Stimulated activated CD4-positive, alpha-beta T cell treated with anti-CD3 and anti-CD28 coated beads, Interleukin-15, amount 100 ng/mL, for 48 hours (primary cell): ENCODE measurements around the gene MRPL12.

Experiments
- DNase-seq, 2 donors: peaks; one replicate each; pipeline ENCODE4 v3.0.0-alpha.2; 2020; ENCODE audit warnings: low read depth in 2 of 2

MRPL12 gene

DNA sequence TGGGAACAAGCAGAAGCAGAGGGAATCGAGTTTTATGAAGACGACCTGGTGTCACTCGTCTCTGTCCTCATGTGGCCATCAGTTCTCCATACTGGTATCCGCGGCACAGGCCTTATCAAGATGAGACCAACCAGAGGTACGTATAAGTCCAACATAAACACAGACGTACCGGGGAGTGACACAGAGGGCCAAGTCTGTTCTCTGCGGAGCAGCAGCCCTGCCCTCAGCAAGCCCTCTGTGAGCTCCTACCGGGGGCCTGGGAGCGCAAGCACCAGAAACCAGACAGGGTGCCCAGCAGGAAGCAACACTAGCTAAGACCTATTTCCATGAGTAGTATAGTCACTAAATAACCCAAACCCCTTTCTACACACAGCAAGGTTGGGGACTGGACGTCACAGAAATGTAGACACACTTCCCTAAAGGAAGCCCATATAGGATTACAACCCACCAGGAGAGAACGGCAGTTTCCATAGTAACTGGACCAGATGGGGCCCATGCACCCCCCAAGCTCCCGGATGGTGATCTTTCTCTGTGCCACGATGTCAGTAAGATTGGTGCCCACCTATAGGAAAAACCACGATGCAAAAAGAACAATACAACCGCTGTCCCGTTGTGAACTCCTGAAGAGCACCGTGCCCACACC is 20.5 kb upstream of the MRPL12 start:
- DNase-seq, result no peak

DNA sequence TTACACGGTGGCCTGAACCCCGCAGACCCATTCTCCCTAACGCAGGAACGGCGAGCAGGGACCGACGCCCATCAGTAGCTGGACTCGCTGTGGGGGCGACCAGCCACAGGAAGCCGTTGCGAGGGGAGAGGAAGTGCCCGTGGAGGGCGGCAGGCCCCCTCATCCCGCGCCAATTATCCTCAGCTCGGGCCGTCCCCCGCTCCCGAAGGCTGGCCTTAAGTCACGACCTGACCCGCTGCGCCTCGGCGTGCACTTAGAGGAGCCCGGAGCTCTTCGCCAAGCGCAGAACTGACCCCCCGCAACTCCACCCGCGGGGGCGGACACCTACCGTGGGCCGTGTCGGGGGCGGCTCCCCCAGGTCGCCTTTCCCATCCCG is 20.0 kb upstream of the MRPL12 start:
- no peak for DNase-seq

DNA sequence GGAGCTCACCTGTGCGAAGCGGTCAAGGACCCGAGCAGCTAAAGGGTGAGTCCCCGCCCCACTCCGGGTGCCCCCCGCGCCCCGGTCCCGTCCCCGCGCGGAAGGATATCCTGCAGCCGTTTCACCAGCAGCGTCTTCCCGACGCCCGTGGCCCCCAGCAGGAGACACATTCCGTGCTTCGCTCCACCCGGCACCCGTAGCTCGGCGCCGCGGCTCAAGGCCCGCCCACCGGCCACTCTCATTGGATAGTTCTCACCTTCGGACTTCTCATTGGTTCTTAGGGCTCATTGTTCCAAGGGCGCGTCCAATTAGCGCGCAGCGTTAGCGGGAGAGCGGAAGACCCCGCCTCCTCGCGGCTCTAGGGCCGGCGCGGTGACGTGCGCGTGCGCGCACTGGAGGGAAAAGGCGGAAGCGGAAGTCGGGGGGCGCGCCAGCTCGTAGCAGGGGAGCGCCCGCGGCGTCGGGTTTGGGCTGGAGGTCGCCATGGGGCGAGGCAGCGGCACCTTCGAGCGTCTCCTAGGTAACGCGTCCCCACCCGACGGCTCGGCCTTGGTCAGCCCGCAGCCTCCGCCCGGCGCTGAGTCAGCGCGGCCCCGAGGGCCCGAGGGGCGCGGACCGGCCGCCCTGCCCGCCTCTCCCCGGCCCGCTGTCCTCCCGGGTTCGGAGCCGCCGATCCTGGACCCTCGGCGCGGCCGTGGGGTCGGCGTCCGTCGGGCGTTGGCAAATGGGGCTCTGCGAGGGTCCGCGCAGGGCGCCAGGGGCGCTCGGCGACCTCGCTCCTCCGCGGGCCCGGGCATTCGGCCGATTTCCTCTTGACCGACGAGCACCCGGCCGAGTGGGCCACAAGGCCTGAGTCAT is 19.4 kb upstream of the MRPL12 start, which contains the start of the genes ARL16 and HGS:
Gene ARL16, minus strand, starts transcription at position 214 of the 858 bp plus-strand sequence. Its CDS starts 44 bp downstream, at position 170.
Gene HGS, plus strand, starts transcription at position 428 of the 858 bp plus-strand sequence. Its CDS starts 56 bp downstream, at position 484.
- peak; percentile 95 to 97 for DNase-seq

DNA sequence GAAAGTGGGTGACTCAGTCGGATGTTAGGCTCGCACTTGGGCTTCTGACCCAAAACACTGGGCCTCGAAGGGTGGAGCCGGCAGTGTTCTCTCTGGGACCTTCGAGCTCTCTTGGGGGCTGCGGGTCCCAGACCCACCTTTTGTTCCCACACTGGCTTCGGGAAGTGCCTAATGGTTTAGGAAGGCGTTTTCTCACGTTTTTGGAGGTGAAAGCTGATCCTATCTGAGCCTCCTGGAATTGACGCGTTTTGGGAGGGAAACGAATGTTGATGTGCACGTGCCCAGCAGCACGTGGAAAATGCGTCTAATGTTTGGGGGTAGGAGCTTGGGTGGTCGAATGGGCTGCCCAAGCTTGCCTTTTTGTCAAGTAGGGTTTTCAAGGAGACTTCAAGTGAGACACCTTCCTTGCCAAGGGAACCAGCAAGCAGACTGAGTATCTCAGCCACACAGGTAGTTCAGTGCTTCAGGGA is 18.7 kb upstream of the MRPL12 start:
- no peak for DNase-seq

DNA sequence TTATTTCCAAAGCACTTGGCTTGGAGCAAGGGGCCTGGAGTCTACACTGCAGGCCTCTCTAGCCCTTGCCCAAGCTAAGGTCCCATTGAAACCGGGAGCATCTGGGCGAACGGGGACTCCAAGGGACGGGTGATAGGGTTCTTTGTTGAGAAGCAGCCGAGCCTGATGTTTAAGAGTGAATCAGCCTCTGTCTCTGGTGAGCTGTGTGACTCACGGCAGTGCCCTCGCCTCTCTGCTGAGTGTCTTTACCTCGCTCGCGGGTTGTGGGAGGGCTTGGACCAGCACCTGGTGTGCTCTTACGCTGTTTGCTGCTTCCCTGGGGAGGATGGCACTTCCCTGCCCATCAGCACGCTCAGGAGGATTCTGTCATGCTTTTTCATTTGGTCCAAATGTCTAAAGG is 18.1 kb upstream of the MRPL12 start:
- peak; percentile 42 to 58 for DNase-seq

DNA sequence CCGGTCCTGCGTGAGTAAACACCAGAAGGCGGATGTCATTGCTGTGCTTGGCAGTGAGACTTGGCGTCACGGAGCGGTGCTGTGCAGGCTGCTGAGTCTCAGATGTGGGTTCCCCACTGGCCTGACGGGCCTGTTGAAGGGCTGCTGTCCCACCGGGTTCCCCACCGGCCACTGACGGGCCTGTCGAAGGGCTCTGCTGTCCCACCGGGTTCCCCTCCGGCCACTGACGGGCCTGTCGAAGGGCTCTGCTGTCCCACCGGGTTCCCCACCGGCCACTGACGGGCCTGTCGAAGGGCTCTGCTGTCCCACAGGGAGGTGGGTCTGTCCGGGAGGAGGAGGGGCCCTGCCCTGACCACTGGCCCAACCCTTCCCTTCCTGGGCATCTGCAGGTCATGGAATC is 16.6 kb upstream of the MRPL12 start:
- DNase-seq, result no peak

DNA sequence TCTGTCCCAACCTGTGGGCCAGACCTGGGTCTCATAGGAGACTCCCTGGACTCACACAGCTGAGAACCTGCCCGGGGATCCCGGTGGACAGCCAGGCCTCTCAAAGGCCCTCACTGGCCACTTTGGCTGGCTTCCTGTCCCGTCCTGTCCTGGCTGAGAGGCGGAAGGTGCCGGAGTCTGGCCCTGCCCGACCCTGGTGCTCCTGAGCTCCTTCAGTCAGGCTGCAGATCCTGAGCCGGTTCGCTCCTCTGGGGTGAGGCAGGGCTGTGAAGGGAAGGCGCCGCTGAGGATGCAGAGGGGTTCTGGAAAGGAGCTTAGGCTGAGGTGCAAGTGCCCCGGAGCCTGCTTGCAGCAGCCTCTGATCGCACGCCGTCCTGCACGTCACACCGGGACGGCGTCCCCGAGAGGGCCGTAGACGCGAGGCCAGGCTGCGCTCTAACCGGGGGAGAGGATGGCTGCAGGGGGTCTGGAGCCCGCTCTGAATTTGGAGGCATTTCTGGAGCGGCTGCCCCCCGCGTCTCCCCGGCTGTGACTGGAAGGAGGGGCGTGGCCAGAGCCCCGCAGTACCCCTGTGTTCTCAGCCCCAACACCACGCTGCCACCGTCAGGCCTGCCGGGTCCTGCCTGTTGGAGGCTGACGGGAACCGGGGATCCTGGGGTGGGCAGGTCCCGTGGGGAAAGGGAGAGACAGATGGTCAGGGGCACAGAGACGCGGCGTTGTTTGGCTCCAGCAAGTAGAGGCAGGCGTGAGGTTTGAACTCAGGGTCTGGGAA is 15.2 kb upstream of the MRPL12 start:
- no peak for DNase-seq

DNA sequence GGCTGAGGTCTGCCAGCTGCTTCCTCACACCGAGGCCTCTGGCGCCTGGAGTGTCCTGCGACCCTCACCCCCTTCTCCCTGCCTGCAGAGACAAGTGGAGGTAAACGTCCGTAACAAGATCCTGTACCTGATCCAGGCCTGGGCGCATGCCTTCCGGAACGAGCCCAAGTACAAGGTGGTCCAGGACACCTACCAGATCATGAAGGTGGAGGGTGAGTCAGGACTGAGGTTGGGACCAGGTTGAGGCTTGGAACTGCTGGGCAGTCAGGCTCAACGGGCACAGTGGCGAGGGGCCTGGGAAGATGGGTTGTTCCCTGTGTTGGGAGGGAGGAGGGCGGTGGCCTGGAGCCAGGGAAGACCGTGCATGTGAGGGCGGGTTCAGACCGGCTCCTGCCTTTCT is 14.6 kb upstream of the MRPL12 start:
- no peak for DNase-seq

DNA sequence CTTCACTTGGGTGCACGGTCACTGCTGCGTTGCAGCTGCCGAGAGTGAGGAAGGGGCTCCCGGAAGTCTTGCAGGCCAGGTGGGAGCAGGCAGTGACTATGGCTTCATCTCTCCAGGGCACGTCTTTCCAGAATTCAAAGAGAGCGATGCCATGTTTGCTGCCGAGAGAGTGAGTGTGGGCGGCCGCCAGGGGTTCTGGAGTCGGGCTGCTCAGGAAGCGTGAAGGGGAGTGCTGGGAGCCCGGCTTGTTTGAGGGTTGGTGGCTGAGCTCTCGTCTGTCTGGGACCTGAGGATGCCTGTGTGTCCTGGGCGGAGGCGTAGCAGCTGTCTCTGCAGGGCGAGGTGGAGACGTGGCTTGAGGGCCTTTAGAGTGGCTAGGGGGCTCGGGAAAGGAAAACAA is 13.1 kb upstream of the MRPL12 start:
- DNase-seq, result no peak

DNA sequence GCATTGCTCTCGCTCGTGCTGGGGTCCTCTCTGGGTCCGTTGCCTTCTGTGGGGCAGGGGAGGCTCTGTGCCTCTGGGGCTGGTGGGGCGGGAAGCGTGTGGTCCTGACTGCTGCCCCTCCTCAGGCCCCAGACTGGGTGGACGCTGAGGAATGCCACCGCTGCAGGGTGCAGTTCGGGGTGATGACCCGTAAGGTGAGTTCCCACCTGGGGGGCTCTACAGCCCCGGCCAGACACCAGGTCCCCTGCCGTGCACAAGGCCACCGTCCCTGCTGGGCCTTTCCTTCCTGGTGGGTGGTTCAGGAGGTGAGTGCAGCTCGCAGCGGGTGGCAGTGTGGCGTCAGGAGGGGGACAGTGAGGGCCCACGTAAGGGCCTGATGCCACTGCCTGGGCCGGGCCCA is 12.6 kb upstream of the MRPL12 start:
- no peak for DNase-seq

DNA sequence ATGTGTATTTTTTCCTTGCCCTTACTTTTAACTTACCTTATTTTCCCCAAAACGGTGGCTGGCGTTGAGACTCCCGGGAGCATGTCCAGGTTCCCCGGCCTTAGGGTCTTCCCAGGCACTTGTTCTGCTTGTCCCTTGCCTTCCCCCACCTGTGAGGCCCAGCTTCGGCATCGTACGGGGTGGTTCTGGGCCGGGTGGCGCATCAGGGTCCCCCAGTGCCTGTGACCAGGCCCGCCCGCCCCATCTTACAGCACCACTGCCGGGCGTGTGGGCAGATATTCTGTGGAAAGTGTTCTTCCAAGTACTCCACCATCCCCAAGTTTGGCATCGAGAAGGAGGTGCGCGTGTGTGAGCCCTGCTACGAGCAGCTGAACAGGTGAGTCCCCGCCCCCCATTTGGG is 12.0 kb upstream of the MRPL12 start:
- DNase-seq, result no peak

DNA sequence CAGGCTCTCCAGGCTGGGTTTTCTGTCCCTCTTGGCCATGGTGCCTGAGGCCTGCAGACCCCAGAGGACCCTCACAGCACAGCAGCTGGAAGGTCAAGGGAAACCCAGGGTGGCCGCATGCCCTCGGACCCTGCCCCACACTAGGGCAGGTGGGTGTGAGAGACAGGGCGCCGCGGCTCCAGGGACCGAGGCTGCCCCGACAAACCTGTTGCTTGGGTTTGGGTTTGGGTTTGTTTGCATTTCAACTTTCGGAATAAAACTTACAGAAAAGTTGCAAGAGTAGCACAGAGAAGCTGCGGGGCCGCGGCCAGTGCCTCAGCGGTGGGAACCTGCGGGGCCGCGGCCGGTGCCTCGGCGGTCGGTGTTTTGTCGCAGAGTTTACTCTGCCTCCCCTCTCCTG is 11.6 kb upstream of the MRPL12 start:
- DNase-seq, result no peak

DNA sequence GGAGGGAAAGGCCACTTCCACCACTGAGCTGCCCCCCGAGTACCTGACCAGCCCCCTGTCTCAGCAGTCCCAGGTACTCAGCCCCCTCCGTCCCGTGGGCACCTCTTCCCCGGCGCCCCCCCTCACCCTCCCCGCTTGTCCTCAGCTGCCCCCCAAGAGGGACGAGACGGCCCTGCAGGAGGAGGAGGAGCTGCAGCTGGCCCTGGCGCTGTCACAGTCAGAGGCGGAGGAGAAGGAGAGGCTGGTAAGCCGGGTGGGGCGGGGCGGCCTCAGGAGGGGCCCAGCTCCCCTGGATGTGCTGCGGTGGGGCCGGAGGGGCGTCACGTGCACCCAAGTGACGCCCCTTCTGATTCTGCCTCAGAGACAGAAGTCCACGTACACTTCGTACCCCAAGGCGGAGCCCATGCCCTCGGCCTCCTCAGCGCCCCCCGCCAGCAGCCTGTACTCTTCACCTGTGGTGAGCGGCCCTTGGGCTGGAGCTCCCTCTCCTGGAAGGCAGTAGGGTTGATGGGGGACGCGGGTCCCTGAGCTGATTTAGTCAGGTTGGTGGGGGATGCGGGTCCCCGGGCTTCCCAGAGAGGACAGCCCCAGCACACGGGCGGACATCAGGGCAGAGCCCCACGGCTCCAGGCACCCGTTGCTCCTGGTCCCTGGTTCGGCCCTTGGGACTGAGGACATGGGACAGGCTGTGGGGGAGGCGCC is 9.5 kb upstream of the MRPL12 start:
- no peak for DNase-seq

DNA sequence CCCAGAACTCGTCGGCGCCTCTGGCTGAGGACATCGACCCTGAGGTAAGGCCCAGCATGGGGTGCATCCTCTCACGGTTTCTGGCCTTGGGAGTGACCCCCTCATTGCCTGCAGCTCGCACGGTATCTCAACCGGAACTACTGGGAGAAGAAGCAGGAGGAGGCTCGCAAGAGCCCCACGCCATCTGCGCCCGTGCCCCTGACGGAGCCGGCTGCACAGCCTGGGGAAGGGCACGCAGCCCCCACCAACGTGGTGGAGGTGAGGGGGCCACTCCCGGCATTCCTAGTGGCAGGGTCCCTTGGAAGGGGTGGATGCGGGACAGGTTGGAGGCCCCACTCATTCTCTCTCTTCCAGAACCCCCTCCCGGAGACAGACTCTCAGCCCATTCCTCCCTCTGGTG is 8.4 kb upstream of the MRPL12 start:
- DNase-seq, result no peak

DNA sequence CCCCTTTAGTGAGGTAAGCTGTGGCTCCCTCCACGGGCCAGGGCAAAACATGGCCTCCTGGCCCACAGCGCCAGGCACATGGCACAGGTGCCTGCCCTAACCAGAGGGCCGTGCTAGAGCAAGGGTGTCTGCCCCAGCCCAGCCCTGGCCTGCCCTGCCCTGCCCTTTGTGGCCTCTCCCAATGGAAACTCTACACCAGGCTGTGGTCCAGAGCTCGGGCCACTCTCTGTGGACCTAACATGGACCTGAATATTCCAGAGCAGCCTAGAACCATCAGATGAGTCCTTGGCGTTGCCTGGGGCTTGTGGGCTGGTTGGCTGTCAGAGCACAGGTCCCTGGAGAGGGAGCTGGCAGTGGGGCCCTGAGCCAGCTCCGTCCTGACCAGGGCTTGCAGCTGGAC is 8.0 kb upstream of the MRPL12 start:
- no peak for DNase-seq

DNA sequence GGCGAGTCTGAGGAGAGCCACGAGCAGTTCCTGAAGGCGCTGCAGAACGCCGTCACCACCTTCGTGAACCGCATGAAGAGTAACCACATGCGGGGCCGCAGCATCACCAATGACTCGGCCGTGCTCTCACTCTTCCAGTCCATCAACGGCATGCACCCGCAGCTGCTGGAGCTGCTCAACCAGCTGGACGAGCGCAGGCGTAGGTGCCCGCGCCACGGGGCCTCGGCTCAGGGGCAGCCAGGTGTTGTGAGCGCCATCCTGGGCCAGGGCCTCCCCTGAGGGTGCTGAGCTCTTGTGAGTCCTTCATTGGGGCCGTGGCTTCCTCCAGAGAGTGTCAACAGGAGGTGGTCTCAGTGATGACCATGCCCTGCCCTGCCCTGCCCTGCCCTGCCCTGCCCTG is 7.4 kb upstream of the MRPL12 start:
- DNase-seq, result no peak

DNA sequence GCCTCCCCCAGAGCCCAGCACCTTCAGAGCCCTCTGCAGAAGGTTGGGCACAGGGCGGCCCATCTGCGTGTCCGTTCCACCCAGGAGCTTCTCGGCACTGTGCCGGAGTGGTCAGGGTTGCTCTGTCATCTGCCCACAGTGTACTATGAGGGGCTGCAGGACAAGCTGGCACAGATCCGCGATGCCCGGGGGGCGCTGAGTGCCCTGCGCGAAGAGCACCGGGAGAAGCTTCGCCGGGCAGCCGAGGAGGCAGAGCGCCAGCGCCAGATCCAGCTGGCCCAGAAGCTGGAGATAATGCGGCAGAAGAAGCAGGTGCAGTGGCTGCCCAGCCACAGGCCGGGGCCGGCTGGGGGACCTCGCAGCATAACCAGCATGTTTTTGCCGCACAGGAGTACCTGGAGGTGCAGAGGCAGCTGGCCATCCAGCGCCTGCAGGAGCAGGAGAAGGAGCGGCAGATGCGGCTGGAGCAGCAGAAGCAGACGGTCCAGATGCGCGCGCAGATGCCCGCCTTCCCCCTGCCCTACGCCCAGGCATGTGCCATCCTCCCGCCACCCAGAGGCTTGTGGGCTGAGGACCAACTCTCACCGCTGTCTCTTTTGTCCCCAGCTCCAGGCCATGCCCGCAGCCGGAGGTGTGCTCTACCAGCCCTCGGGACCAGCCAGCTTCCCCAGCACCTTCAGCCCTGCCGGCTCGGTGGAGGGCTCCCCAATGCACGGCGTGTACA is 6.8 kb upstream of the MRPL12 start:
- no peak for DNase-seq

DNA sequence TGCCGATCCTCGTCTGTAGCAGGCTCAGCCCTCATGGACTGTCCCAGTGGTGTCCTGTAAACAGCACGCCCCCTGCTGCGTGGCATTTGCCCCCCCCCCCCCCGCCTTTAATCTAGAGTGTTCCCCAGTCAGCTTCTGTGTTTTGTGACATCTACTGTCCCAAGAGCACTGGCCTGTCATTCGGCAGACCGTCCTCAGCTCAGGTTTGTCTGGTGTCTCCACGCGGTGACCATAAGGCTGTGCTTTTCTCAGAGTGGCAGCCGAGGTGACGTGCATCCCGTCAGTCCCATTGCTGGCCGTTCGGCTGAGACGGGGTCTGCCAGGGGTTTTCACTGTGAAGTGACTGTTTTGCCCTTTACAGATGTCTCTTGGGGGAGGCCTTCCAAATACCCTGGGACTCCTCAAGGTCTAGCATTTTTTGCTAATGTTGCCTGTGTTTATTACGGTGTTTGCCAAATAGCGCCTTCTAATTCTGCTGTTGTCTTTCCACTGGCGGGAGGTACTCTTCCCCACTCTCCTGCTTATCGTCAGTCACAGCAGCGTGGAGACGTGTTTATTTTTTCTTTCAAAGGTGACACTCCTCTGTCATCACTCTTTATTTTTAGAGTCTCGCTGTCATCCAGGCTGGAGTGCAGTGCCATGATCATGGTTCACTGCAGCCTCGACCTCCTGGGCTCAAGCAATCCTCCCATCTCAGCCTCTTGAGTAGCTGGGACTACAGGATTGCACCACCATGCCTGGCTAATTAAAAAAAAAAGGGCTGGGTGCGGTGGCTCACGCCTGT is 5.7 kb upstream of the MRPL12 start:
- DNase-seq, result no peak

DNA sequence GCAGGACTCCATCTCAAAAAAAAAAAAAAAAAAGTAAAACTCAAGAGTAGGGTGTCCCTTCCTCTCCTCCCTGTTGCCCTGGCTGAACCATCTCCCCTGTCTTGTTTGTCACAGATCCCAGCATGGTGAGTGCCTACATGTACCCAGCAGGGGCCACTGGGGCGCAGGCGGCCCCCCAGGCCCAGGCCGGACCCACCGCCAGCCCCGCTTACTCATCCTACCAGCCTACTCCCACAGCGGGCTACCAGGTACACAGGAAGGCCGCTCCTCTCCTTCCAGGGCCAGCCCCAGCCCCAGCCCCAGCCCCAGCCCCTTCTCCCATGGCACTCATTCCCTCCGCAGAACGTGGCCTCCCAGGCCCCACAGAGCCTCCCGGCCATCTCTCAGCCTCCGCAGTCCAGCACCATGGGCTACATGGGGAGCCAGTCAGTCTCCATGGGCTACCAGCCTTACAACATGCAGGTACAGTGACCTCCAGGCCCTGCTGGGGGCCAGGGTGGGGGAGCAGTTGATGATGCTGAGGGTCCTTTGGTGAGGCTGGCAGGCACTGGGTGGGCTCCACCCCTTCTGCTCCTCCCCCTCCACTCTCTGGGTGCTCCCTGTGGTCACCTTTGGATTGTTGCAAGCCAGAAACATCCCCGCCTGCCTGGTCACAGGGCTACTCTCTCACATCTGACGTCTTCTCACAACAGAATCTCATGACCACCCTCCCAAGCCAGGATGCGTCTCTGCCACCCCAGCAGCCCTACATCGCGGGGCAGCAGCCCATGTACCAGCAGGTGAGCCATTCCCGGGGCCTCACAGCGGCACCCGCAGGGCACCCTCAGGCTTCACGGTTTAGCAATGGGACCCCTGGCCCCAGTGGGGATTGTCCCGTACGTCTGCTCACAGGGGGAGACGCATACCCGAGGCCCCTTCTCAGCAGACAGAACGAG is 2.5 kb upstream of the MRPL12 start:
- DNase-seq, result no peak
